ENCODE data around the gene FTSJ3.

DNA sequence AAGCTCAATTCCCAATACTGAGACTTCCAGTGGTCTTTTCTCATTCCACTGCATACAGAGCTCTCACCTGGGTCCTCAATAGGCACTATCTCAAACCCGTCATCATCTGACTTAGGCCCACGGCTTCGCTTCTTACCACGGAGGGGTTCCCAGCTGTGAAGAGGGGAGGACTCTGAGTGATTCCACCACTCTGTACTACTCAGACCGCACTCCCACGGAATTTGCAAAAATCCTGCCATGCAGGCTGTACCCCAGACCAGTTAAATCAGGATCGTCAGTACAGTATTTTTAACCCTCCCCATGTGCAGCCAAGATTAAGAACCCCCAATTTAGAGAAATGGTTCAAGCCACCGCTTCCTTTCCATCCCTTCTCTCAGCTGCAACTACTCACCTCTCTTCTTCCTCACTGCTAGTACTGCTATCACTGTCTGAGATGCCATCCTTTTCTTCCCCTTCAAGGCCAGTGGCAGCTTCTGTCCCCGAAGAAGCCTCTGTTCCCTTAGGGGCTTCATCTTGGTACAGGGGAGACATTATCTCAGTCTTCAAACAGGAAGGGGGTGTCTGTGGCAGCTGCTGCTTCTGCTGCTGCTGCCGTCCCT lies 6.4 kb downstream of the FTSJ3 start:
- TF ChIP-seq ARNTL (CRISPR knock-in tag; IDR thresholded peaks at IDR 0.05; ENCODE audit: borderline replicate concordance, low read depth) (no peak), RARB (CRISPR knock-in tag; IDR thresholded peaks at IDR 0.05) (no peak), ZFP3 (CRISPR knock-in tag; IDR thresholded peaks at IDR 0.05) (no peak), ZNF565 (CRISPR knock-in tag; conservative IDR thresholded peaks at IDR 0.05; ENCODE audit: low read depth) (no peak), TCF4 (CRISPR knock-in tag; IDR thresholded peaks at IDR 0.05; ENCODE audit: borderline replicate concordance) (no peak)
- TF ChIP-seq, protein P1, sequence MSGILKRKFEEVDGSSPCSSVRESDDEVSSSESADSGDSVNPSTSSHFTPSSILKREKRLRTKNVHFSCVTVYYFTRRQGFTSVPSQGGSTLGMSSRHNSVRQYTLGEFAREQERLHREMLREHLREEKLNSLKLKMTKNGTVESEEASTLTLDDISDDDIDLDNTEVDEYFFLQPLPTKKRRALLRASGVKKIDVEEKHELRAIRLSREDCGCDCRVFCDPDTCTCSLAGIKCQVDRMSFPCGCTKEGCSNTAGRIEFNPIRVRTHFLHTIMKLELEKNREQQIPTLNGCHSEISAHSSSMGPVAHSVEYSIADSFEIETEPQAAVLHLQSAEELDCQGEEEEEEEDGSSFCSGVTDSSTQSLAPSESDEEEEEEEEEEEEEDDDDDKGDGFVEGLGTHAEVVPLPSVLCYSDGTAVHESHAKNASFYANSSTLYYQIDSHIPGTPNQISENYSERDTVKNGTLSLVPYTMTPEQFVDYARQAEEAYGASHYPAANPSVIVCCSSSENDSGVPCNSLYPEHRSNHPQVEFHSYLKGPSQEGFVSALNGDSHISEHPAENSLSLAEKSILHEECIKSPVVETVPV (CRISPR knock-in tag; IDR thresholded peaks at IDR 0.05), result no peak

All from SK-N-SH treated with all-trans-retinoic acid at 6 μM for 48 hours (cell line).